WERI-Rb-1 (cell line): Measurements from ENCODE around the gene JDP2.

Experiments used
- DNase-seq: peaks from one replicate; pipeline ENCODE4 v3.0.0-alpha.2; 2020
- H3K27ac ChIP-seq: fragments of 250-450 bp; sonication (Bioruptor Pico); 2 replicates; pipeline ENCODE4 v1.5.1; 2020; ENCODE audit warnings: mild to moderate bottlenecking, moderate library complexity
- H3K27me3 ChIP-seq: fragments of 250-450 bp; sonication (Bioruptor Pico); 2 replicates; pipeline ENCODE4 v1.5.1; 2021; ENCODE audit warnings: mild to moderate bottlenecking, low read depth, moderate library complexity; ENCODE audit not compliant: insufficient read depth, severe bottlenecking
- H3K36me3 ChIP-seq: fragments of 250-450 bp; sonication (Bioruptor Pico); 2 replicates; pipeline ENCODE4 v1.5.1; 2020; ENCODE audit warnings: mild to moderate bottlenecking, moderate library complexity
- H3K4me3 ChIP-seq: 2 replicates; pipeline ENCODE4 v1.5.1; 2011; ENCODE audit warnings: low read depth, mild to moderate bottlenecking, control low read depth, low read length
- H3K9me3 ChIP-seq: fragments of 250-450 bp; sonication (Bioruptor Pico); 2 replicates; pipeline ENCODE4 v1.5.1; 2021; ENCODE audit warnings: mild to moderate bottlenecking, moderate library complexity; ENCODE audit not compliant: severe bottlenecking
- CTCF ChIP-seq: IDR thresholded peaks from 2 replicates; pipeline ENCODE4 v1.5.1; 2011; ENCODE audit warnings: low read depth, mild to moderate bottlenecking, control low read depth, inconsistent platforms, low read length

The JDP2 gene

GRCh38 chr14:75476274-75476995 is 48.6 kb downstream of the JDP2 start:
- Histone ChIP-seq H3K9me3 (no peaks in the 10 kb centered on the region), H3K36me3 (no peaks in the 10 kb centered on the region), H3K4me3 (no peak overlapping the region), H3K27me3 (no peaks in the 10 kb centered on the region), H3K27ac (no peak overlapping the region)
- no peak for TF ChIP-seq CTCF
- DNase-seq = peak; percentile 51

DNA sequence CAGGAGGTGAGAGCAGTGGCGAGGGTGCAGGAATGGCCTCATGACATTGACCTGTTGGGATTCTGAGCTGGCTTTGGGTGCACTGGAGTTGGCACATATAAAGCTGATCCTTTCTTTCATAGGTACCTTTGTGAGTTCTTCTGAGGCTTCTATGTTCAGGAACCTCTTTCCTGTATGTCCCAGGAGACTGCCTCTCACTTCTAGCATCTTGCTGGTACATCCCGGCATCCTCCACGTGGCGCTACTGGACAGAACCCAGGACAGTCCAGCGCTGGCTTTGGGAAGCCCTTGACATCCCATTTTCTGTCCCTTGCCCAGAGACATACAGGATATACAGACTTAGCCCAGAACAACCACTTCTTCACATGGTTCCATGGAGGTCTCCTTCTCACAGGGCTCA is 50.1 kb downstream of the JDP2 start:
- no peak for TF ChIP-seq CTCF
- no peak for DNase-seq
- Histone ChIP-seq H3K4me3 (no peak overlapping the region), H3K27ac (no peak overlapping the region), H3K36me3 (no peaks in the 10 kb centered on the region), H3K27me3 (no peaks in the 10 kb centered on the region), H3K9me3 (no peaks in the 10 kb centered on the region)

GRCh38 chr14:75479770-75480600 is 52.2 kb downstream of the JDP2 start:
- H3K9me3 ChIP-seq = no peaks in the 10 kb centered on the region
- TF ChIP-seq CTCF = no peak
- DNase-seq = no peak
- no peak overlapping the region for H3K4me3 ChIP-seq
- no peaks in the 10 kb centered on the region for H3K27me3 ChIP-seq
- H3K27ac ChIP-seq = no peak overlapping the region
- H3K36me3 ChIP-seq = no peaks in the 10 kb centered on the region

GRCh38 chr14:75482366-75482765 is 54.5 kb downstream of the JDP2 start:
- Histone ChIP-seq H3K9me3 (no peaks in the 10 kb centered on the region), H3K36me3 (no peaks in the 10 kb centered on the region), H3K27me3 (no peaks in the 10 kb centered on the region), H3K4me3 (no peak overlapping the region), H3K27ac (no peak overlapping the region)
- no peak for TF ChIP-seq CTCF
- DNase-seq = no peak

DNA sequence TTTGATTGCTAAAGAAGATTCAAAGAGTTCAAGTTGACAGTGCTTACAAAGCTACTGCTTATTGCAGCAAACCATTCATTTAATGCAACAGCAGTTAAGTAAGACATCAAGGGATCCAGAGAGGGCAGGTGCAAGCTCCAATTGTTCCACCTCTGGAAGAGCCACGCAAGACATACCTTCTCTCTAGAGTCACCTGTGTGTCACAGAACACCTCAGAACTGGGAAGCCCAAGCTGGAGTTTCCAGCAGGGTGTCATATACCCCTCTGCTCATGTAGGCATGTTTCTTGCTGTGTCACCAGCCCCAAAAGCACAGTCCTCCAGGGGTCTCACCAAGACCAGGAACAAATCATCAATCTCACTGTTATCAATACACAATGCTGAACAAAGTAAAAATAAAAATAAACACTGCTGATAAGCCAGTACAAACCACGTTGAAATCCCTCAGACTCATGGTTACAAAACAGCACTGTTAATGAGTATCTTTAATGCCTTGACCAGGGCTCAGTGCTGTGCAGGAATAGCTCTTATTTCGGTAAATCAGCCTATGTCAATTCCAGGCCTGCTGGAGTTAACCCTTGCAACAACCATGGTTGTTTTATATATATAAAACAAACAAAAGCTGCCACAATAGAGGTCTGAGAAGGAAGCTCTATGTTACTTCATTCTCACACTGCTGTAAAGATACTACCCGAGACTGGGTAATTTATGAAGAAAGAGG is 57.0 kb downstream of the JDP2 start:
- Histone ChIP-seq H3K27ac (no peak overlapping the region), H3K27me3 (no peaks in the 10 kb centered on the region), H3K36me3 (no peaks in the 10 kb centered on the region), H3K9me3 (no peaks in the 10 kb centered on the region), H3K4me3 (no peak overlapping the region)
- no peak for DNase-seq
- no peak for TF ChIP-seq CTCF
